HepG2 (cell line): ENCODE data around the gene TBCD. TPM values are rescaled to one million over a fixed set of nuclear protein-coding genes. Genes with fewer than 3 reads are reported as not detected.

Source experiments
- ATAC-seq: fragments of 200-7000 bp; cut with Tn5 transposase; 3 replicates; pipeline ENCODE4 v1.9.1; 2020; ENCODE audit warnings: mild to moderate bottlenecking, moderate library complexity
- BruUV-seq: library from RNA; stranded (reverse); fragments of 400-500 nt; replicated peaks from 2 replicates; lab custom pipeline; 2021; lab: Mats Ljungman, UMichigan
- CTCF ChIA-PET: fragments of 300-600 bp; formaldehyde crosslinking; extraction: SDS; loops from one replicate; lab custom pipeline; 2021; ENCODE audit warnings: low total read pairs, inconsistent platforms, low intra/inter-chr PET ratio; lab: Yijun Ruan, JAX
- POLR2A ChIA-PET: fragments of 350-600 bp; sonication (Branson Sonifier 250); formaldehyde crosslinking; loops from one replicate; lab custom pipeline; 2020; ENCODE audit warnings: antibody characterized with exemption, inconsistent platforms; lab: Yijun Ruan, JAX
- DNase-seq: peaks from one replicate; pipeline ENCODE4 v3.0.0-alpha.2; 2015; ENCODE audit warnings: low spot score
- FAIRE-seq: peaks from 3 replicates; lab custom pipeline; 2011; peaks lifted over from hg19 to GRCh38; lab: Jason Lieb, UNC
- H2AFZ ChIP-seq: one replicate; pipeline ENCODE4 v1.6.1; 2011; ENCODE audit warnings: low read length, inconsistent platforms
- H3K27ac ChIP-seq: fragments of 300-600 bp; 3 replicates; pipeline ENCODE4 v1.8.0; 2011; ENCODE audit warnings: mixed run types, mild to moderate bottlenecking, mixed read lengths, low read length, inconsistent platforms; ENCODE audit not compliant: insufficient read depth; ENCODE audit errors: extremely low read length
- H3K27me3 ChIP-seq, 2 experiments: fragments of 200-600 bp in 1 of 2; 2 replicates in 1 of 2; 3 replicates in 1 of 2; pipeline versions ENCODE4 v1.6.0 to v1.8.0; 2011; ENCODE audit warnings: low read length in 2 of 2, mild to moderate bottlenecking in 2 of 2, moderate library complexity in 2 of 2, inconsistent platforms in 1 of 2; ENCODE audit not compliant: insufficient read depth in 2 of 2, control insufficient read depth in 1 of 2
- H3K36me3 ChIP-seq, 2 experiments: fragments of 200-600 bp in 1 of 2; replicated peaks in 1 of 2; 2 replicates in 1 of 2; 3 replicates in 1 of 2; pipeline versions ENCODE4 v1.5.1 to v1.8.0; 2011; ENCODE audit warnings: low read length in 2 of 2, inconsistent platforms in 1 of 2; ENCODE audit not compliant: insufficient read depth in 2 of 2, control insufficient read depth in 1 of 2
- H3K4me1 ChIP-seq: 2 replicates; pipeline ENCODE4 v1.5.1; 2012; ENCODE audit warnings: low read length, inconsistent platforms; ENCODE audit not compliant: insufficient read depth
- H3K4me2 ChIP-seq: 2 replicates; pipeline ENCODE4 v1.6.0; 2011; ENCODE audit warnings: low read depth, low read length, inconsistent platforms
- H3K4me3 ChIP-seq, 3 experiments: fragments of 200-600 bp in 1 of 3; sonication (generic), shearing (Covaris generic) in 1 of 3; replicated peaks in 1 of 3; 2 replicates each; pipeline ENCODE4 v1.5.1; 2011 to 2016; ENCODE audit warnings: low read length in 3 of 3, inconsistent platforms in 2 of 3, low read depth in 2 of 3, mild to moderate bottlenecking in 2 of 3, control low read depth in 1 of 3, mixed read lengths in 1 of 3; ENCODE audit not compliant: insufficient read depth in 1 of 3
- H3K79me2 ChIP-seq: one replicate; pipeline ENCODE4 v1.6.1; 2011; ENCODE audit warnings: low read length, inconsistent platforms; ENCODE audit not compliant: insufficient read depth
- H3K9ac ChIP-seq: 2 replicates; pipeline ENCODE4 v1.6.0; 2011; ENCODE audit warnings: mild to moderate bottlenecking, low read depth, low read length, inconsistent platforms; ENCODE audit not compliant: insufficient read depth
- H3K9me3 ChIP-seq: 2 replicates; pipeline ENCODE4 v1.5.1; 2012; ENCODE audit warnings: mild to moderate bottlenecking, low read length
- H4K20me1 ChIP-seq: 2 replicates; pipeline ENCODE4 v1.6.0; 2011; ENCODE audit warnings: inconsistent platforms, mild to moderate bottlenecking, low read length, moderate library complexity; ENCODE audit not compliant: insufficient read depth
- ADNP ChIP-seq: sonication (generic); formaldehyde crosslinking; IDR thresholded peaks from 2 replicates; pipeline ENCODE4 v1.4.0; 2020; ENCODE audit warnings: missing genetic modification reagents
- ATF3 ChIP-seq: sonication (generic); formaldehyde crosslinking; IDR thresholded peaks from 2 replicates; pipeline ENCODE4 v1.4.0; 2020; ENCODE audit warnings: missing genetic modification reagents
- ATF7-NPFF ChIP-seq: sonication (generic); formaldehyde crosslinking; IDR thresholded peaks from 2 replicates; pipeline ENCODE4 v1.8.1; 2023; ENCODE audit warnings: mild to moderate bottlenecking, low read depth, missing genetic modification reagents, moderate library complexity
- HOXA9 ChIP-seq: sonication (generic); formaldehyde crosslinking; IDR thresholded peaks from 2 replicates; pipeline ENCODE4 v1.8.1; 2022; ENCODE audit warnings: missing genetic modification reagents, mild to moderate bottlenecking, moderate library complexity, borderline replicate concordance
- JARID2 ChIP-seq: sonication (generic); formaldehyde crosslinking; IDR thresholded peaks from 2 replicates; pipeline ENCODE4 v1.8.1; 2023; ENCODE audit warnings: missing genetic modification reagents, inconsistent platforms; ENCODE audit not compliant: insufficient replicate concordance
- MEIS2 ChIP-seq: sonication (generic); formaldehyde crosslinking; IDR thresholded peaks from 2 replicates; pipeline ENCODE4 v1.9.0; 2021; ENCODE audit warnings: mild to moderate bottlenecking, missing genetic modification reagents
- MLLT10 ChIP-seq: sonication (generic); formaldehyde crosslinking; IDR thresholded peaks from 2 replicates; pipeline ENCODE4 v1.4.0; 2020; ENCODE audit warnings: missing genetic modification reagents
- NR2C2 ChIP-seq: sonication (generic); formaldehyde crosslinking; IDR thresholded peaks from 2 replicates; pipeline ENCODE4 v1.4.0; 2020; ENCODE audit warnings: missing genetic modification reagents, mild to moderate bottlenecking, moderate library complexity, borderline replicate concordance
- PAWR ChIP-seq: sonication (generic); formaldehyde crosslinking; IDR thresholded peaks from 2 replicates; pipeline ENCODE4 v1.4.0; 2020; ENCODE audit warnings: missing genetic modification reagents, mild to moderate bottlenecking, borderline replicate concordance
- POLR2AphosphoS2 ChIP-seq: IDR thresholded peaks from 2 replicates; pipeline ENCODE4 v1.6.1; 2011; ENCODE audit warnings: low read depth, low read length, improper control_type of control experiment
- RELA ChIP-seq: sonication (generic); formaldehyde crosslinking; IDR thresholded peaks from 2 replicates; pipeline ENCODE4 v1.4.0; 2020; ENCODE audit warnings: missing genetic modification reagents
- REST ChIP-seq, 2 experiments: IDR thresholded peaks; 2 replicates each; pipeline ENCODE4 v1.6.1; 2011 to 2012; ENCODE audit warnings: low read length in 2 of 2, borderline replicate concordance in 1 of 2, low read depth in 1 of 2, mild to moderate bottlenecking in 1 of 2, moderate library complexity in 1 of 2
- TEAD3 ChIP-seq: optimal IDR thresholded peaks from 2 replicates; pipeline ENCODE3; 2016; ENCODE audit warnings: borderline replicate concordance
- ZNF430 ChIP-seq: sonication (generic); formaldehyde crosslinking; IDR thresholded peaks from 2 replicates; pipeline ENCODE4 v1.9.0; 2021; ENCODE audit warnings: mild to moderate bottlenecking, missing genetic modification reagents
- ZNF556 ChIP-seq: sonication (generic); formaldehyde crosslinking; IDR thresholded peaks from 2 replicates; pipeline ENCODE4 v1.4.0; 2020; ENCODE audit warnings: mild to moderate bottlenecking, missing genetic modification reagents, borderline replicate concordance
- ZNF605 ChIP-seq: sonication (generic); formaldehyde crosslinking; IDR thresholded peaks from 2 replicates; pipeline ENCODE4 v1.8.0; 2022; ENCODE audit warnings: mild to moderate bottlenecking, missing genetic modification reagents
- WGBS: methylation state at CpG from one replicate; pipeline ENCODE4 v1.1.6; 2017; ENCODE audit warnings: low lambda C conversion rate; 5-methylcytosine and 5-hydroxymethylcytosine counted together
- in situ Hi-C: cut with HindIII; loops from 2 replicates; pipeline ENCODE4 v1.10.0; 2017; ENCODE audit warnings: low pct_unique_long_range_greater_than_20kb; ENCODE audit not compliant: extremely low pct_ligation_motif_present
- intact Hi-C: fragments of 100-400 bp; cut with micrococcal nuclease; formaldehyde crosslinking; loops from one replicate; pipeline ENCODE4 v1.10.0; 2022; ENCODE audit not compliant: unreplicated experiment
- polyA plus RNA-seq, 8 experiments: library from polyadenylated mRNA; depleted of rRNA in 3 of 8; stranded (reverse) in 7 of 8; unstranded in 1 of 8; fragments of >200 nt; fragmentation: Illumina TruSeq in 4 of 8; extraction: Trizol in 4 of 8; gene quantifications; 2 replicates each; pipeline versions ENCODE4 v1.2.1 to v1.2.3, GENCODE V29; 2011 to 2016; ENCODE audit warnings: low read depth in 4 of 8, missing spikeins in 1 of 8, mixed read lengths in 1 of 8; ENCODE audit not compliant: insufficient read depth in 1 of 8
- total RNA-seq, 5 experiments: library from RNA; depleted of rRNA; stranded (reverse); fragments of >200 nt; fragmentation: Illumina TruSeq; extraction: Trizol; gene quantifications; 2 replicates each; pipeline ENCODE4 v1.2.3, GENCODE V29; 2016; ENCODE audit warnings: low read depth in 1 of 5
- TF ChIP-seq, protein P1 (sequence below): sonication (generic); formaldehyde crosslinking; IDR thresholded peaks from 2 replicates; pipeline ENCODE4 v1.4.0; 2020; ENCODE audit warnings: low read depth, mild to moderate bottlenecking, missing genetic modification reagents

The TBCD gene
- total and polyA plus RNA-seq, 2 of the 13 experiments (the other 11 are each of a cell fraction or from before 2014, with no cell fraction given), result 33.9 to 54.8 TPM

DNA sequence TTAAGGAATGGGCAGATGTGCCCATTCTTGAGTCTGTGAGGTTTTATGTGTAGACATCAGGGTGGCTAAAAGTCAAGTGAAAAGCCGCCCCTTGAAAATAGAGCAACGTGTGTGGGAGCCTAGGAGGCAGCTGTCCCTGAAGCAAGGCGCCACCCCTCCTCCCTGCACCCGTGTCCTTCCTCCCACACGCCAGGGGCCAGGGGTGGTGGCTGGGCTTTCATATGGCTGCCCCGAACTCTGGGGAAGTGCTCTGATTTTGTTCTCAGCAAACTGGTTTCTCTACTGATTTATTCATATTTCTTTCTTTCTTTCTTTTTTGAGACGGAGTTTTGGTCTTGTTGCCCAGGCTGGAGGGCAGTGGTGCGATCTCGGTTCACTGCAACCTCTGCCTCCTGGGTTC is 83.3 kb downstream of the TBCD start:
- FAIRE-seq, result no peak
- Histone ChIP-seq H3K79me2 (no peaks in the 10 kb centered on the region), H3K27me3 (no peaks in the 10 kb centered on the region), H4K20me1 (no peaks in the 10 kb centered on the region), H3K4me1 (peaks cover 28% of the 10 kb centered on the region), H3K36me3 (peaks cover 2 to 5% of the 10 kb centered on the region in 2 experiments; a peak in 3 of 5 replicates), H2AFZ (no peak overlapping the region), H3K9ac (no peak overlapping the region), H3K4me3 (no peak overlapping the region), H3K9me3 (no peaks in the 10 kb centered on the region), H3K4me2 (no peak overlapping the region), H3K27ac (no peak overlapping the region)
- ChIA-PET POLR2A (no interaction called here), CTCF (no interaction called here)
- BruUV-seq, result no TSS peak
- in situ Hi-C loops, result no loop called here
- intact Hi-C loops, result no loop called here
- 94% methylated on average over 9 of the region's 9 CpGs for WGBS
- no peak for DNase-seq
- no peak for TF ChIP-seq ZNF605 (CRISPR knock-in tag)
- TF ChIP-seq TEAD3 (CRISPR knock-in tag), result no peak
- TF ChIP-seq REST (IDR thresholded peaks at IDR 0.05; ENCODE audit: borderline replicate concordance in 1 of 2, low read depth in 1 of 2, low read length in 2 of 2), result no peak
- TF ChIP-seq RELA, result no peak
- no peak for TF ChIP-seq ADNP (CRISPR knock-in tag)
- no peak for TF ChIP-seq PAWR (CRISPR knock-in tag)
- TF ChIP-seq ATF3, result no peak
- TF ChIP-seq ATF7-NPFF (CRISPR knock-in tag), result no peak
- TF ChIP-seq JARID2 (CRISPR knock-in tag), result no peak
- no peak for TF ChIP-seq HOXA9
- no peak for TF ChIP-seq NR2C2
- TF ChIP-seq MLLT10, result no peak
- TF ChIP-seq, protein P1, sequence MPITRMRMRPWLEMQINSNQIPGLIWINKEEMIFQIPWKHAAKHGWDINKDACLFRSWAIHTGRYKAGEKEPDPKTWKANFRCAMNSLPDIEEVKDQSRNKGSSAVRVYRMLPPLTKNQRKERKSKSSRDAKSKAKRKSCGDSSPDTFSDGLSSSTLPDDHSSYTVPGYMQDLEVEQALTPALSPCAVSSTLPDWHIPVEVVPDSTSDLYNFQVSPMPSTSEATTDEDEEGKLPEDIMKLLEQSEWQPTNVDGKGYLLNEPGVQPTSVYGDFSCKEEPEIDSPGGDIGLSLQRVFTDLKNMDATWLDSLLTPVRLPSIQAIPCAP (CRISPR knock-in tag), result no peak
- no peak for TF ChIP-seq ZNF430
- TF ChIP-seq ZNF556 (CRISPR knock-in tag), result no peak
- TF ChIP-seq POLR2AphosphoS2, result no peak
- no peak for TF ChIP-seq MEIS2 (CRISPR knock-in tag)
- no peak for ATAC-seq
